ENCODE measurements around the gene SYT2. TPM values are rescaled to one million over a fixed set of nuclear protein-coding genes. Genes with fewer than 3 reads are reported as not detected.
A peak's percentile ranks its signal among the peaks of the same experiment; 100 is the strongest.

The SYT2 gene
- total and polyA plus RNA-seq, 9 of the 15 experiments (the other 6 are each of a cell fraction or from before 2014, with no cell fraction given) = not detected

DNA sequence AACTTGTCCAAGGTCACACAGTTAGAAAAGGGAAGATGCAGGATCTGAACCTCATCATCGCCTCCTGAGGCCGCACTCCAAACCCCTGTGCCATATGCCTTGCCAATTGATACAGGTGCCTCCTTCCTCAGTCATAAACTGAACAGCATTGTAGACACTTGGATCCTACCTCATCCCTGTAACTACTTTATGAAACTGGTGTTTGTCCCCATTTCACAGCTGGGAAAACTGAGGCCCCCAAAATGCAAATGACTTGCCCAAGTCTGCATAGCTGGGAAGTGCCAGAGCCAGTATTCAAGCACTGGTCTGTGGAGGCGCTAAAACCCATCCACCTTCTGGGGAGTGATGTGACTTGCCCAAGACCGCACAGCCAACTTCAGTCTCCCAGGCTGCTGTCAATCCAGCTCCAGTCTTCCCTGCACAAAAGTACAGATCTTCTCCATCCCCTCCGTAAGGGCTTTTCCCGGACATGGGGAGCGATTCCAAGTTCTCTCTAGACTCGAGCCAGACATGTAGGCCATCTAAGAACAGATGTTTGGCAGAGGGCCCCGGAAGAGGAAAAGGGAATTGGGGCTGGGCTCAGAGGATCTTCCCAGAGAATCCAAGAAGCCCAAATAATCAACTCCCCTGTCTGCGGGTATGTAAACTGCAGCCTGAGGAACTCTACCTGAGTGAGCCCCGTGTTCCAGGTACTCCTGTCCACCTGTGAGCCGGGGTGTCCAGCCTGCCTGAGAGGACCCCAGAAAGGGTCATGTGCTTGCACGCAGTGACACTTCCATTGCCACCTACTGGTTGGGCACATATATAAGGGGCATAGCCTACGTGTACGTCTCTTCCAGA lies 60.5 kb downstream of the SYT2 start (continued):
- peak; percentile 94 for TF ChIP-seq RBM25 (IDR thresholded peaks at IDR 0.05; ENCODE audit: low read depth, low read length, severe bottlenecking)
- TF ChIP-seq GABPB1 (CRISPR knock-in tag; IDR thresholded peaks at IDR 0.05) = no peak
- TF ChIP-seq KDM1A (IDR thresholded peaks at IDR 0.05) = peak; percentile 49 to 60; a peak in 3 of 4 replicates
- TF ChIP-seq HDAC2 (IDR thresholded peaks at IDR 0.05) = 0 out of 2 replicates have a peak, but pooled peaks have one; percentile 28

GRCh38 chr1:202648605-202649226 lies 61.5 kb downstream of the SYT2 start:
- ATAC-seq (no peak; the same call in 2 of the 3 replicates), FAIRE-seq (no peak), DNase-seq (ENCODE audit: extremely low read depth in 1 of 4, low spot score in 3 of 4) (no peak)
- no peaks in the 10 kb centered on the region for H3K9me3 ChIP-seq (replicated peaks; ENCODE audit: control insufficient read depth, insufficient read depth, low read depth, low read length)
- H3K4me3 ChIP-seq = no peak overlapping the region
- H3K9me1 ChIP-seq (ENCODE audit: control insufficient read depth, insufficient read depth, low read length) = no peaks in the 10 kb centered on the region
- intact Hi-C loops (cut with micrococcal nuclease) = no loop called here
- H3K27me3 ChIP-seq (ENCODE audit: control insufficient read depth in 2 of 2, insufficient read depth in 2 of 2, low read length in 2 of 2) = peaks cover 47 to 83% of the 10 kb centered on the region in 2 experiments
- 0% methylated on average over 2 of the region's 2 CpGs for WGBS (ENCODE audit: insufficient coverage, low coverage, missing lambda C conversion rate)
- no peaks in the 10 kb centered on the region for H3K79me2 ChIP-seq (ENCODE audit: control insufficient read depth, insufficient read depth, low read length)
- BruUV-seq (replicated peaks) = no TSS peak
- H3K9ac ChIP-seq (ENCODE audit: insufficient read depth in 1 of 2, low read depth in 2 of 2, low read length in 2 of 2) = no peak overlapping the region
- H3K4me1 ChIP-seq (replicated peaks in 1 of 2; ENCODE audit: control insufficient read depth in 2 of 2, insufficient read depth in 2 of 2, low read length in 2 of 2) = peaks cover 0 to 6% of the 10 kb centered on the region in 2 experiments; a peak in 2 of 5 replicates
- H3K27ac ChIP-seq (ENCODE audit: extremely low read depth, low read depth, low read length) = no peak overlapping the region
- no peak overlapping the region for H3K4me2 ChIP-seq (ENCODE audit: insufficient read depth, low read length)
- in situ Hi-C loops (cut with MboI) = no loop called here
- ChIA-PET POLR2A (interaction anchor here (0.6 to 1.4 kb wide), 3 partner anchors 9 to 602 kb away, joined by 3 to 4 read pairs (median 3); no protein-coding TSS in a partner anchor), CTCF (ENCODE audit: low intra/inter-chr PET ratio) (no interaction called here)
- H3K36me3 ChIP-seq (ENCODE audit: control insufficient read depth, insufficient read depth, low read length) = no peaks in the 10 kb centered on the region
- no peak overlapping the region for H2AFZ ChIP-seq (ENCODE audit: low read depth, low read length)
- peaks cover 20% of the 10 kb centered on the region for H4K20me1 ChIP-seq (replicated peaks; ENCODE audit: control insufficient read depth, insufficient read depth, low read length)
- no peak for TF ChIP-seq ZBTB40 (IDR thresholded peaks at IDR 0.05)
- no peak for TF ChIP-seq ZBTB40 (CRISPR knock-in tag; IDR thresholded peaks at IDR 0.05)
- TF ChIP-seq, protein P1, sequence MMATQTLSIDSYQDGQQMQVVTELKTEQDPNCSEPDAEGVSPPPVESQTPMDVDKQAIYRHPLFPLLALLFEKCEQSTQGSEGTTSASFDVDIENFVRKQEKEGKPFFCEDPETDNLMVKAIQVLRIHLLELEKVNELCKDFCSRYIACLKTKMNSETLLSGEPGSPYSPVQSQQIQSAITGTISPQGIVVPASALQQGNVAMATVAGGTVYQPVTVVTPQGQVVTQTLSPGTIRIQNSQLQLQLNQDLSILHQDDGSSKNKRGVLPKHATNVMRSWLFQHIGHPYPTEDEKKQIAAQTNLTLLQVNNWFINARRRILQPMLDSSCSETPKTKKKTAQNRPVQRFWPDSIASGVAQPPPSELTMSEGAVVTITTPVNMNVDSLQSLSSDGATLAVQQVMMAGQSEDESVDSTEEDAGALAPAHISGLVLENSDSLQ (IDR thresholded peaks at IDR 0.05) = peak; percentile 34; the same call in 1 of the 2 replicates
